NCI-H1092 (cell line): ENCODE measurements around the gene AKAP9.
"Not testable (repeated sequence)": the region's sequence is repeated elsewhere in the genome, so short reads cannot be mapped to it uniquely, and the experiment has no call there.

Source experiments
- DNase-seq: peaks from one replicate; lab custom pipeline; 2025; lab: John Stamatoyannopoulos, UW

The AKAP9 gene

DNA sequence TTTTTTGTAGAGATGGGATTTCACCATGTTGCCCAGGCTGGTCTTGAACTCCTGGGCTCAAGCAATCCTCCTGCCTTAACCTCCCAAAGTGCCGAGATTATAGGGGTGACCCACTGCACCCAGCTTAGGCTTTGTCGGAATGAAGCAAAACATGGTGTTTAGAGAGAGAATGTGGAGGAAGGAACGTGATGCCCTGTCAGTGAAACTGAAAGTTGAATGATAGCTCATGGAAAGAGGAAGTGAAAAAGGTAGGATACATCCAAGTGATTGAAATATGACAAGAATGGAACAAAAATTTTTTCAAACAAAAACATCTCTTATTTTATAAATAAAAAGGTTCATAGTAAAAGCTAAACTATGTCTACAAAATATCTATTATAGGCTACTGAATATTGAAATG, 5.9 kb downstream of the AKAP9 start:
- no peak for DNase-seq

DNA sequence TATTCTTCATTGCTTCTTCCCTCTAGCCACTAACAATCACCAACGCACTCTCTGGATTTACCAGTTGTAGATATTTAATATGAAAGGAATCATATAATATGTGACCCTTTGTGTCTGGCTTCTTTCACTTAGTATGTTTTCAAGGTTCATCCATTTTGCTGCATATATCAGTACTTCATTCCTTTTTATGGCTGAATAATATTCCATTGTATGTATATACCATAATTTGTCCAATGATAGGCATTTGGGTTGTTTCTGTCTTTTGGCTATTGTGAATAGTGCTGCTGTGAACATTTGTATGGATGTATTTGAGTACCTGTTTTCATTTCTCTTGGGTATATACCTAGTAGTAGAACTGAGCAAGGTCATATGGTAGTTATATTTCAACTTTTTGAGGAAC, 7.3 kb downstream of the AKAP9 start:
- no peak for DNase-seq

DNA sequence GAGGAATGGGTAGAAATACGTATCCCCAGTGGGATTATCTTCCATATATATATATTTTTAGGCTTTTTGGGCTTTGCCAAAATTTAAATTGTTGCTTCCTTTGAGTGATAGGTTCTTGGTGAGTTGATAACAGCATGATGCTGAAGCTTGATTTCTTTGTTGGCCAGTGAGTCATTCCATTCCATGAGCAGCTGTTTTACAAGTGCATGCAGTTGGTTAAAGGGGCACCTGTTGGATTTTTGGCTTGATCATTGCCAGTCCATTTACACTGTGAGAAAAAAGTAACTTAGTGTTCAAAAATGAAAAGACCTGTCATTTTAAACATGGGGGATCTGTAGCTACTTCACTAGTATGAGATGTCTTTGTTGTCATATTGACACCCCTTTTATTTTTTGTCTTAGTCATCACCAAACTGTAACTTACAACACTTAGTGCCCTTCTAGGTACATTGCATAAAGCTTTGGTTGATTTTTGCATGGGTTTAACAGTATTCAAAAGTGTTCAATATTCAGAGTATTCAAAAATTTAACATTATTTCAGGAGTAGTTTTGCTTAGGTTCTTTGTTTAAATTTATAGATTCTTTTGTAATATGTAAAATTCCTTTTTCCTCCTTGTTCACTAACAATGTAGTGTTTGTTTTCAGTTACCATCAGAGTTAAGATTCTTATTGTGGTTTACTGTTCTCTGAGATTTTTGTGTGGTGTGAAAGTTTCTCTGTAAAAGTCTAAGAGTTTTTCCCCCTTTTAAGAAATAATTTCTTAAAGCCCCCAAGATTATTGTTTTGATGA, 8.8 kb downstream of the AKAP9 start:
- DNase-seq, result no peak

DNA sequence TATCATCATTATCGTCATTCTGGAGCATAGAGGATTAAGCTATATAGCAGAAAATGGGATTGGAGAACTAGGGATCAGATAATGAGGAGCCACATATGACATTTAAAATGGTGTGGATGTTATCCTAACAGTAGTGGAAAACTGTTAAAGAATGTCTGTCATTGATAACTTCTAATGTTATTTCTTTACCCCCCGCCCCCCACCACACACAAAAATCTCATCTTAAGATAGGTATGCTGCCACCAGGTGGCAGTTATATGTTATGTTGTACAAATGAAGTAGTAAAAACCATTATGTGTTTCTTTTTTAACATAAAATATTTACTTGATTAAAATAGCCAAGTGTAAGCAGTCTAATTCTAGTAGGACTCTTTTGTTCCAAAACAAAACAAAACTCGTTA, 13.0 kb downstream of the AKAP9 start:
- no peak for DNase-seq

DNA sequence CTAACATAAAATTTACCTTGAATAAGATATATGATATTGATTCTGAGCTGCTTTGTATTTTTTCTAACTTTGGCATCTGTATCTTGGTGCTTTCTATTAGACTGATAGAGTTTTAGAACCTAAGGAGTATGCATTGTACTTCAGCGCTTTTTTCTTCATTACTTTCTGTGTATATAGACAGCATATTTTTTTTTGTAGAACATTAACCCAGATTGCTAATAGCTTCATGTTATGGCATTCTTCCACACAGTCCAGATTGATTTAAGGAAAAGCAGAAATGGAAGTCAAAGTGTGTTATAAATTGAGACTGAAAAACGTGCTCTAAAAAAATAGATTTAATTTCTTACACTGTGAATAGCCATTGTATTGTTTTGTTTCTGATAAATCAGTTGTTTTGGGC, 15.8 kb downstream of the AKAP9 start:
- DNase-seq, result not testable (repeated sequence)

DNA sequence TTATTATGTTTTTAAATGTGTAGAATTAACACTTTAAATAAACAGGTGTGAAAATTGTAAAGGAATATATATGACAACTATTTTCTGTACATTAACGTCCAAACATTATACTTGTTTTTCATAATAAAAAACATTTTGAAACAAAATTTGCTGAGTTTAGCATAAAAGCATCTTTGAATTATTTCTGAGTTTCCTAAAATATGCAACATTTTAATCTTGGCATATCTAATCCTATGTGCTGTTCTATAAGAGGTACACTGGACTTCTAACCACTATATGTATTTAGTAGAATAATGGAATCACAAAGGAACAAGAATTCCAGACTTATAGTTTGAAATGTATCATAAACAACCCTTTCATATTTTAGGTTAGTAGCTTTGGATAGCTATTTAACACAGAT, 16.6 kb downstream of the AKAP9 start:
- DNase-seq, result no peak

DNA sequence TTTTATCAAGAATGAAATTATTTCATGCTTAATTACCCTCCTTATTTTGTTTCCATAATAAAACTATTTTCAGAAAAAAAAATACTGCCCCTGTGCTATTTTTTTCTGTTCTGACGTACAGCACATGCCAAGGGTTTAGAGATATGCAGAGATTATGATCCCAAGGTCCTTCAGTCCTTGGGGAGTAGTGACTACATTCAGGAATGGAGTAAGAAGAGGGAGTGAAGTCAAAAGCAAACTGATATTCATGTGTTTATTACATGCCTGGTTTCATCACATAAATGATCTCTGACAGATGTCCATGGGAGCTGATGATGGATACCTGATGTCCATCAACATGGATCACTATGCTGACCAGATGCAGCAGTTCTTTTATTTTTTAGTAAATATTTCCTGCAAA, 17.2 kb downstream of the AKAP9 start:
- DNase-seq, result no peak

DNA sequence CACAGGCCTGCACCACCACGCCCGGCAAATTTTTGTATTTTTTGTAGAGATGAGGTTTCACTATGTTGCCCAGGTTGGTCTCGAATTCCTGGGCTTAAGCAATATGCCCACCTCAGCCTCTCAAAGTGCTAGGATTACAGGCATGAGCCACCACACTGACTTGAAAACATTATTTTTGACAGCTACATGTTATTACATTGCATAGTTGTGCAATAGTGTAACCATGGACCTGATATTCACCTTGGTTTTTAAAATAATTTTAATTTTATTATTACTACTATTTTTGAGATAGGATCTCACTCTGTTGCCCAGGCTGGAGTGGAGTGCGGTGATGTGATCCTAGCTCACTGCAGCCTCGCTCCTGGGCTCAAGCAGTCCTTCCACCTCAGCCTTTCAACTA, 18.4 kb downstream of the AKAP9 start:
- DNase-seq, result no peak

DNA sequence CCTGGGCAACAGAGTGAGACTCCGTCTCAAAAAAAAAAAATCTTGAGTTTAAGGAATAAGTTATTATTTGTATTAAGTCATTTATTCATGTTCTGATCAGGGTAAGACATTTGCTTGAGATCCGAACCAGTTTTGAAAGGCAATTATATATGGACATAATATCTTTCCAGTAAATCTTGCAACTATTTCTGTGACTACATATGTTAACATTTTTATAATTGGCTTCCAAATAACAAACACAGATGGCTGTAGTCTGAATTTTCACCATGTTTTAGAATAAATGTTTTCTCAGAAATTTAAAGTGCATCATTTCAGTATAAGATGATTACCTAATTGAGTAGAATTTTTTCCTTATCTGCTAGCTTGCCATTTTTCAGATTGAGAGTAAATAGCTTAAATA, 21.2 kb downstream of the AKAP9 start:
- no peak for DNase-seq

DNA sequence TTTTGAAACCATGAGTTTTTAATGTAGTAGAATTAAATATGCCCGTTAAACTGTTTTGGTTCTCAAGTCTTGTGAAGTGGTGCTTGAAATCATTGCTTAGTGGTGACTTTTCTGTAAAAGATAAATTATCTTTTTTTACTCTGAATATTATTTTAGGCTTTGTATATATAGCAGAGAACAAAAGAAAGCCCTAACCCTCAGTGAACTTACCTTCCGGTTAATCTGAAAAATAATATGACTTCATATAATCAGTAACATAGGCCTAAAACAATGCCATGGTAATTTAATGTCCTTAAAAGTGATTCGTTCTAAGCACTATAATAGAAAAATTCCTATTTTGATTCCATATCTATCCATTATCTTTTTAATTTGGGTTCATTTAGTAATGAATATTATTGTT, 21.8 kb downstream of the AKAP9 start:
- DNase-seq, result no peak

DNA sequence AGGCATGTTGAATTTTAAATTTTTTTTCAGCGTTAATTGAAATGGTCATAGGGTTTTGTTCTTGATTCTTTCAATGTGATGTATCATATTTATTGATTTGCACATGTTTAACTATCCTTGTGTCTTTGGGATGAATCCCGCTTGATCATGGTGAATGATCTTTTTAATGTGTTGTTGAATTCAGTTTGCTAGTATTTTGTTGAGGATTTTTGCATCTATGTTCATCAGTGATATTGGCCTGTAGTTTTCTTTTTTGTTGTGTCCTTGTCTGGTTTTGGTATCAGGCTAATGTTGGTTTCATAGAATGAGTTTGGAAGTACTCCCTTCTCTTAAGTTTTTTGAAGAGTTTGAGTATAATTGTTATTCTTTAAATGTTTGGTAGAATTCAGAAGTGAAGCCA, 26.9 kb downstream of the AKAP9 start:
- not testable (repeated sequence) for DNase-seq

DNA sequence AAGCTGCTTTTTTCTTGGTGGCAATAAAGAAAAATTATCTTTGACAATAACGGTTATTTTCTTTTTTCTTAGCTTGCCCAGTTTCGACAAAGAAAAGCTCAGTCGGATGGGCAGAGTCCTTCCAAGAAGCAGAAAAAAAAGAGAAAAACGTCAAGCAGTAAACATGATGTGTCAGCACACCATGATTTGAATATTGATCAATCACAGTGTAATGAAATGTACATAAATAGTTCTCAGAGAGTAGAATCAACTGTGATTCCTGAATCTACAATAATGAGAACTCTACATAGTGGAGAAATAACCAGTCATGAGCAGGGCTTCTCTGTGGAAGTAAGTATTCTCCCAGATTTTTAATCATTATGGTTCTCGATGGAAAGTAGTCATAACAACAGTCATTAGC, 33.0 kb downstream of the AKAP9 start:
- no peak for DNase-seq

DNA sequence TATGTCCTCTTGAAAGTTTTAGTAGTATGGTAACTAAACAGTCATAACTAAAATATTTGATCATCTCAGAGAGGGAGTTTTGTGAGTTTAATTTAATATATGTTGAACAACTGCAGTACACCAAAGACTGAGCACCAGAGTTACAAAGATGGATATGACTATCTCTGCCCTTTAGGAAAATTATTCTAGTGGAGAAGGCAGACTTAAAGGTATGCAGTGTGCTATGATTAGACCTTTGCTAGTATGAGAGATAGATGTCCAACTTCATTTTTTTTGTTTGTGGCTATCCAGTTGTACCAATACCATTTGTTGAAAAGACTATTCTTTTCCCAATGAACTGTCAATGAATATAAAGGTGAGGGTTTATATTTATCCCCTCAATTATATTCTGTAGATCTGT, 33.4 kb downstream of the AKAP9 start:
- DNase-seq, result no peak

DNA sequence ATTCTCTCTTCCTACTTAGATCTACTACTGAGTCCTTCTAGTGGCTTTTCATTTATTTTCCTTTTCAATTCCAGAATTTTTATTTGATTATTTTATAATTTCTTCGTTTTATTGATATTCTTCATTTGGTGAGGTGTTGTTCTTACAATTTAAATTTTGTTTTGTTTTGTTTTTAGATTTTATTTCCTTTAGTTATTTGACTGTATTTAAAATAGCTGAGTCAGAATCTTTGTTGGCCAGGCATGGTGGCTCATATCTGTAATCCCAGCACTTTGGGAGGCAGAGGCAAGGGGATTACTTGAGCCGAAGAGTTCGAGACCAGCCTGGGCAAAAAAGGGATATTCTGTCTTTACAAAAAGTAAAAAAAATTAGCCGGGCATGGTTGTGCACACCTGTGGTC, 36.1 kb downstream of the AKAP9 start:
- DNase-seq, result no peak

DNA sequence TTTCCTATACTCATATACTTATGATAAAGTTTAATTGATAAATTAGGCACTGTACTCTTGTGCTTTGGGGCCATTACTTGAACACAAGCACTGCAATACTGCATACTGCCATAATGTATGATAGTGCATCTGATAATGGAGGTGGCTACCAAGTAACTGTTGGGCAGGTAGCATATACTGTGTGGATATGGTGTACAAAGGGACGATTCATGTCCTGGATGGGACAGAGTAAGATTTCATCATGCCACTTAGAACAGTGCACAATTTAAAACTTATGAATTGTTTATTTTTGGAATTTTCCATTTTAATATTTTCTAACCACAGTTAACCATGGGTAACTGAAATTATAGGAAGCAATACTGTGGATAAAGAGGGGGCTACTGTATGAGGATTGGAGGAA, 38.9 kb downstream of the AKAP9 start:
- DNase-seq, result no peak

DNA sequence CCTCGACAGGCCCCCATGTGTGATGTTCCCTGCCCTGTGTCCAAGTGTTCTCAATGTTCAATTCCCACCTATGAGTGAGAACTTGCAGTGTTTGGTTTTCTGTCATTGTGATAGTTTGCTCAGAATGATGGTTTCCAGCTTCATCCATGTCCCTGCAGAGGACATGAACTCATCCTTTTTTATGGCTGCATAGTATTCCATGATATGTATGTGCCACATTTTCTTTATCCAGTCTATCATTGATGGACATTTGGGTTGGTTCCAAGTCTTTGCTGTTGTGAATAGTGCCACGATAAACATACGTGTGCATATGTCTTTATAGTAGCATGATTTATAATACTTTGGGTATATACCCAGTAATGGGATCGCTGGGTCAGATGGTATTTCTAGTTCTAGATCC, 41.7 kb downstream of the AKAP9 start:
- DNase-seq, result not testable (repeated sequence)

DNA sequence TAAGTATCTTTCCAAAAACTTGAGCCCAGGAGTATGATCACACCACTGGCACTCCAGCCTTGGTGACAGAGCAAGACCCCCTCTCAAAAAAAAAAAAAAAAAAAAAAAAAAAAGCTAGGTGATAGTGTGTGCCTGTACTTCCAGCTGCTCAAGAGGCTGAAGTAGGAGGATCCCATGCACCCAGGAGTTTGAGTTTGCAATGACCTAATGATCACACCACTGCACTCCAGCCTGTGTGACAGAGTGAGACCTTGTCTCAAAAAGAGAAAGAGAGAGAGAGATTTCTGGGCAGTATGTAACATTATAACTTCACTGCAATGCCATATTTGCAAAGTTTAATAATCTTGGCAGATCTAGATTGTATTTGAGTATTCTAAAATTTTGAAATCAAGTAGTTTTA, 47.6 kb downstream of the AKAP9 start:
- DNase-seq, result no peak

DNA sequence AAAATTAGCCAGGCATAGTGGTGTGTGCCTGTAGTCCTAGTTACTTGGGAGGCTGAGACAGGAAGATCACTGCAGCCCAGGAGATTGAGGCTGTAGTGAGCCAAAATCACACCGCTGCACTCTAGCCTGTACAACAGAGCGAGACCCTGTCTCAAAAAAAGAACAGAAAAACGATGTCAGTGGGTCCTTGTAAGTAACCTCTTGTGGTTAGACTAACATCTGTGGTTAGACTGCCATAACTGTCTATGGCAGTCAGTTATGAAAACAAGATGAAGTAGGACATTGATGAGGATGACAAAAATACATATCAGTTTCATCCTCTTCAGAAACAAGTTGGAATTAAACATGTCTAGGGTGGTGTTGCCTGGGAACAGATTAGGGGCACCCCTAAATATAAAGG, 53.3 kb downstream of the AKAP9 start:
- no peak for DNase-seq

DNA sequence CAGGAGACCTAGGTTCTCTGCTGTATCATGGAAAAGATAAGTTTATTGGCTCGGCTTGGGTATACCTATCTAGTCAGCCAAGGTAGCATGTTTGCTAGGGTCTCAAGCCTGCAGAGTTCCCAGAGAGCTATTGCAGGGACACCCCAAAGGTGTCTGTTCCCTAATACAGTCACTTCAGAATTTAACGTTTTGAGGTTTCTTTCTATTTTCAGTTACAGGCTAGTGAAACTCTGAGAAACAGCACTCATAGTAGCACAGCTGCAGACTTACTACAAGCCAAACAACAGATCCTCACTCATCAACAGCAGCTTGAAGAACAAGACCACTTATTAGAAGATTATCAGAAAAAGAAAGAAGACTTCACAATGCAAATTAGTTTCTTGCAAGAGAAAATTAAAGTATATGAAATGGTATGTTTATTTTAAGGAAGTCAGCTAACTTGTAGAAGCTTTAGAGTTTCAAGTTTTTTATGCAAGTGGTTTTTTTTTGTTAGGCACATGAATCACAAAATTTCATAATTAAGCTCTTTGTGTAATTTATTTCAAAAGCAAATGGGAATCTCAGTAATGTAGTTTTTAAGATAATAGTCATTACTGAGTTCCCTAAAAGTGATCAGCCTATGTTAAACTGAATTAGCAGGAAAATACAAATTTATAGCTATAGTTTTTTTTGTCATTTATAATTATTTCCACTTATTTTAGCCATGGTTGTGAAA, 54.9 kb downstream of the AKAP9 start:
- no peak for DNase-seq

DNA sequence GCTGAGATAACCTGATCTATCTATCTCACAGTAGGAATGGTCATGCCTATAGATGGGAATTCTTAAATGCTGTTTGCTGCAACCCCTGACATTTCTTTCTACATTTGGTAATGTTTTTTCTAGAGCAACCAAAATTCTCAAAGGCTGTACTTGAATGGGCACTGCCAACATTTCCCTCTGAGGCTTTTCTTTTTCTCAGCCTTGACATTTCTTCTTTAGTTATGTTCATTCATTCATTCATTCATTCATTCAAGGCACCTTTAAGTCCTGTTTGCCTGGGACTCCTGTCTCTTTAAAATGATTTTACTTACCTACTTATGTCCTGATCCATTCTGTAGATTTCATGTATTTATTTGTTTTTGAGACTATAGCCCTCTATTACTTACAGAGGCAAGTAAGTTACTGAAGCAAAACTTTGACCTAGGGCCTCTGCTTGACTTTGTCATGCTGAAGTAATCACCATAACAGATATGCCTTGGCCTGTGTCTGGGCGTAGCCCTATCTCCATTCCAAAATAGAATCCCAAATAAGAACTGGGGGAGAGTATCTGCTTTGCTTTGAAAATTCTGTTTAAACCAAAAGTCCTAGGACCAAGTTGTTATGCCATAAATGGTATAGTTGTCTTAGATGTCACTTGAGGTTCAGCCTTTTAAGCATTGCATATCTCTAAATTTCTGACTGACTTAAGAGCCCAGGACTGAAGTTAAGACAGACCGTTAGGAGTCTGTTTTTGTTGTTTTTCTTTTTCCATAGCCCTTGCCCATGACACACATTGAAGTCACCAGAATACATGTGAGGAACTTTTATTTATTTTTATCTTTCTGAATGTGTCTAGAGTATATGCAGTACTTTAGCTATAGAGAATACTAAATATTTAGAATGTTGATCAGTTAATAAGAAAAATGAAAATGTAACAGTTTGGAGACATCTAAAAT, 59.2 kb downstream of the AKAP9 start:
- DNase-seq, result no peak

DNA sequence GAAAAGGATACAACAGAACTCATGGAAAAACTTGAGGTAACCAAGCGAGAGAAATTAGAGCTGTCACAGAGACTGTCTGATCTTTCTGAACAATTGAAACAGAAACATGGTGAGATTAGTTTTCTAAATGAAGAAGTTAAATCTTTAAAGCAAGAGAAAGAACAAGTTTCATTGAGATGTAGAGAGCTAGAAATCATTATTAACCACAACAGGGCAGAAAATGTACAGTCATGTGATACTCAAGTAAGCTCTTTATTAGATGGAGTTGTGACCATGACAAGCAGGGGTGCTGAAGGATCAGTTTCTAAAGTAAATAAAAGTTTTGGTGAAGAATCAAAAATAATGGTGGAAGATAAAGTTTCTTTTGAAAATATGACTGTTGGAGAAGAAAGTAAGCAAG, 62.1 kb downstream of the AKAP9 start:
- no peak for DNase-seq

DNA sequence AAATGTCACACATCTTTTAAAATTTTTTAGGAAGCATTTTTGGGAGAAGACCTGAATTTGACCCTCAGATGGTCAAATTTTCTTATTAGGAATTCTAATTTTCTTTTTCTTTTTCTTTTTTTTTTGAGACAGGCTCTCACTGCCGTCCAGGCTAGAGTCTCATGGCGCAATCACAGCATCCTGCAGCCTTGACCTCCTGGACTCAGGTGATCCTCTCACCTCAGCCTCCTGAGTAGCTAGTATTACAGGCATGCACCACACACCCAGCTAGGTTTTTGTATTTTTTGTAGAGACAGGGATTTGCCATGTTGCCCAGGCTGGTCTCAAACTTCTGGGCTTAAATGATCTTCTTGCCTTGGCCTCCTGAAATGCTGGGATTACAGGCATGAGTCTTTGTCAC, 65.4 kb downstream of the AKAP9 start:
- DNase-seq, result no peak

DNA sequence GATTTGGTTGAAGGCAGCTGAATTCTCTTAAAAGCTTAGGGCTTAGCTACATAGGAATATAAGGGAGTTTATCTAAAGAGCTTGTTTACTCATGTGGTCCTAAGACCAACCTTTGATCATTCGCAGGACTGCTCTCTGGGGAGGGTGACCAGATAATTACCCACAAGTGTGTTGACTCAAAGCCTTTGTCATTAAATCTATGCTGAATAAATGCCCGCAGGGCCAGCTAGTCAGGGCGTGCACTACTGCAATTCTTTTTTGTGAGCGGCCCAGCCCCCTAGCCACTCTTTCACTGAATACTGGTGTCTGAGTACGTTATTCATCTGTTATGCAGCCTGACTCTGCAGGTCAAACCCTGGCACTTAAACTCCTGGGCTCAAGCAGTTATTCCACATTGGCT, 69.6 kb downstream of the AKAP9 start:
- no peak for DNase-seq
